Gastroesophageal sphincter (tissue), 3 donors: Measurements from ENCODE around the gene NFE2L3.

ENCODE experiments used
- EP300 ChIP-seq: sonication (generic); formaldehyde crosslinking; IDR thresholded peaks from one replicate; pipeline ENCODE4 v1.6.1; 2017; ENCODE audit warnings: antibody characterized with exemption, mild to moderate bottlenecking
- POLR2AphosphoS5 ChIP-seq: sonication (generic); formaldehyde crosslinking; IDR thresholded peaks from one replicate; pipeline ENCODE4 v1.6.1; 2017; ENCODE audit warnings: antibody characterized with exemption
- TF ChIP-seq, protein P1 (sequence below), 4 experiments: fragments of 200-600 bp in 2 of 4; fragments of 450-650 bp in 2 of 4; sonication (generic) in 1 of 4; IDR thresholded peaks; one replicate each; pipeline ENCODE4 v1.5.1; 2017 to 2019; ENCODE audit warnings: antibody characterized with exemption in 4 of 4, mild to moderate bottlenecking in 2 of 4, moderate library complexity in 2 of 4

DNA sequence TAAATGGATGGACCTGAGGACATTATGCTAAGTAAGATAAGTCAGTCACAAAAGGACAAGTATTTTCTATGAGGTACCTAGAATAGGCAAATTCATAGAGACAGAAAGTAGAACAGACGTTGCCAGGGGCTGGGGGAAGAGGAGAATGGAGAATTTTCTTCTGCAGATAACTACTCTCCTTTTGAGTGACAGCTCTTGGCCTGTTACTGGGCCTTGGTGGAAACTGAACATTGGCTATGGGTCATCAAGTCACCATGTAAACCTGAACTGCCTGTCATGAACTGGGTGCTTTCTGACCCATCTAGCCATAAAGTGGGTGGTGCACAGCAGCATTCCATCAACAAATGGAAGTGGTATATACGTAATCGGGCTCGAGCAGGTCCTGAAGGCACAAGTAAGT, 29.3 kb upstream of the NFE2L3 start:
- TF ChIP-seq EP300 = no peak
- TF ChIP-seq, protein P1, sequence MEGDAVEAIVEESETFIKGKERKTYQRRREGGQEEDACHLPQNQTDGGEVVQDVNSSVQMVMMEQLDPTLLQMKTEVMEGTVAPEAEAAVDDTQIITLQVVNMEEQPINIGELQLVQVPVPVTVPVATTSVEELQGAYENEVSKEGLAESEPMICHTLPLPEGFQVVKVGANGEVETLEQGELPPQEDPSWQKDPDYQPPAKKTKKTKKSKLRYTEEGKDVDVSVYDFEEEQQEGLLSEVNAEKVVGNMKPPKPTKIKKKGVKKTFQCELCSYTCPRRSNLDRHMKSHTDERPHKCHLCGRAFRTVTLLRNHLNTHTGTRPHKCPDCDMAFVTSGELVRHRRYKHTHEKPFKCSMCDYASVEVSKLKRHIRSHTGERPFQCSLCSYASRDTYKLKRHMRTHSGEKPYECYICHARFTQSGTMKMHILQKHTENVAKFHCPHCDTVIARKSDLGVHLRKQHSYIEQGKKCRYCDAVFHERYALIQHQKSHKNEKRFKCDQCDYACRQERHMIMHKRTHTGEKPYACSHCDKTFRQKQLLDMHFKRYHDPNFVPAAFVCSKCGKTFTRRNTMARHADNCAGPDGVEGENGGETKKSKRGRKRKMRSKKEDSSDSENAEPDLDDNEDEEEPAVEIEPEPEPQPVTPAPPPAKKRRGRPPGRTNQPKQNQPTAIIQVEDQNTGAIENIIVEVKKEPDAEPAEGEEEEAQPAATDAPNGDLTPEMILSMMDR (IDR thresholded peaks at IDR 0.05) = no peak
- no peak for TF ChIP-seq POLR2AphosphoS5
